HG03354 (cell line): ENCODE results near the gene CPA5.
"Not testable (repeated sequence)": the region's sequence is repeated elsewhere in the genome, so short reads cannot be mapped to it uniquely, and the experiment has no call there.

Experiments used
- ATAC-seq: cut with Tn5 transposase; IDR thresholded peaks from one replicate; pipeline ENCODE4 v1.9.1; 2021; ENCODE audit warnings: mild to moderate bottlenecking; ENCODE audit not compliant: unreplicated experiment, poor library complexity, severe bottlenecking

Gene CPA5

DNA sequence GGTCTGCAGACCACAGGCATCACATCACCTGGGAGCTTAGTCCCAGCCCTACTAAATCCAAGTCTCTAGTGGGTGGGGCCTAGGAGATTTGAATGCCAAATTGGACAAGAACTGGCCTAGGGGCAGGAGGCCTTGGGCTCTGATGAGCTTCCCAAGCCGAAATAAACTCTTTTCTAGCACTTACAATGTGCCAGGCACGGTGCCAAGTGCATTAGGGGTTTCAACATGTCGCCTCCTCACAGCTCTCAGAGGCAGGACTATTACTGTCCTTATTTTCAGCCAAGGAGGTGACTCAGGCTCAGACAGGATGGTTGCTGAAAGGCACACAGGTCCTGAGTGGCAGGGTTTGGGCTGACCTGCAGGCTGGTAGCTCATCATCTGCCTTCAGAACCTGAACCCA lies 26.4 kb downstream of the CPA5 start:
- no peak for ATAC-seq

DNA sequence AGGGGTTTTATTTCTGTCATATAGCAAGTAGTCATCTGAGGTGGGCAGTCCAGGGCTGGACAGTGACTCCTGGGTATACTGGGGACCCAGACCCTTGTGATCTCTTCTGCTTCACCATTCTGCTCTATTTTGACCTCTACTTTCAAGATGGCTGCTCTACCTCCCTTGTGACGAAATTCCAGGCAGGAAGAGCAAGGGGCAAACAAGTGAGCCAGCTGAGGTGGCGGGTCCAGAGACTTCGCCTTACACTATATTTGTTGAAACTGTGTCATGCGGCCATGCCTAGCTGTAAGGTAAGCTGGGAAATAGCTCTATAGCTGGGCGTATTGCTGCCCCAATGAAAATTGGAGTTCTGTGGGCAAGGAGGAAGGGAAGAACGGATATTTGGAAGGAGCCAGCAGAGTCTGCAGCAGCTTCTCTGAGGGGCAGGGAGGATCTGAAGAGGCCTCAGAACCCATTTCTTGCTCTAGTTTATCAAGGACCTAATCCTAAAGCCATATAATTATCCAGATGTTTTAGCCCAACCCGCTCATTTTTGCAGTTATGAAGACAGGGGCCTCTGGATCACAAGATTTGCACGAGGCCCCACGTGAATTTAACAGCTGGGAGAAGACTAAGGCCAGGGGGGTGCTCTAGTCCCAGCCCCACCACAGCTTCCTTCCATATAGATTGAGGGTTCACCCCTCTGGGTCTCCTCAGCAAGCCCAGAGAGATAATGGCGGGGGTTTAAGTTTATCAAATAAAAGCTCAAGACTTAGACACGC lies 28.0 kb downstream of the CPA5 start:
- no peak for ATAC-seq

DNA sequence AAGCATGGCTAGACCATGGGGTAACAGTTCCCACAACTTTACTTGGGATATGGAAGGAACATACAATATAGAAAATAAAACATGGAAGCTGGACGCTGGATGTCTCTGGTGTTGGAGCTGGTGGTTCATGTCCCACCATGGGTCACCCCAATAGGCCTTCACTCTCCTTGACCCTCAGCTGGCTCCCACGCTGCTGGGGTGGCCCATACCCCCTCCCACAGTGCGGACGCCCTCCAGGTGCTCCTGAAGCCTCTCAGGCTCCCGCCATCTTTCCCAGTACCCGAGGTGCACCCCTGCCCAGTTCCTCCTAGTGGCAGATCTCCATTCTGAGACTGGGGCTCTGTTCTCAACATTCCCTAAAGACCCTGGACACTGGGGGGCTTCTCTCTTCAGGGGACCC lies 29.9 kb downstream of the CPA5 start:
- no peak for ATAC-seq

DNA sequence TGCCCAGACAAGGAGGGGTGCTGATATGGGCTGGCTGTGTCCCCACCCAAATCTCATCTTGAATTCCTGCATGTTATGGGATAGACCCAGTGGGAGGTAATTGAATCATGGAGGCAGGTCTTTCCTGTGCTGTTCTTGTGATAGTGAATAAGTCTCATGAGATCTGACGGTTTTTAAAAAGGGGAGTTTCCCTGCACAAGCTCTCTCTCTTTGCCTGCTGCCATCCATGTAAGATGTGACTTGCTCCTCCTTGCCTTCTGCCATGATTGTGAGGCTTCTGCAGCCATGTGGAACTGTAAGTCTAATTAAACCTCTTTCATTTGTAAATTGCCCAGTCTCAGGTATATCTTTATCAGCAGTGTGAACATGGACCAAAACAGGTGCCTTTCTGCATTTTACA lies 31.8 kb downstream of the CPA5 start:
- ATAC-seq = not testable (repeated sequence)

DNA sequence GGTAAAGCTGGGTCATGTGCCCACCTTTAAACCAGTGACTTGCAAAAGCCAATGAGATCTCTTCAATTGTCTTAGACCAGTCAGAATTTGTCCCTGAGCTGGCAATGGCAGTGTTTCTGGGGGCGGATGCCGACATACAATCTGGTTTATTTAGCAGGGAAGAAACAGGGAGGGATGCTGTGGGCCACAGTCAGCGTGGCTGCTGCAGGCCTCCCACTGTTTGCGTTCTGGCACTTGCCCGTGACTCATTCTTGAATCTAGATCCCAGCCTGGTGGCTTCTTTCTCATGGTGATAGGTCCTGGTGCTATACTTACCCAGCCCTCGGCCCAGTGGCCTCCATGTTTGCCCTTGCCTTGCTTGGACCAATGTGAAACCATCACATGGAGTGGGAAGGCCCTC lies 32.6 kb downstream of the CPA5 start:
- no peak for ATAC-seq

DNA sequence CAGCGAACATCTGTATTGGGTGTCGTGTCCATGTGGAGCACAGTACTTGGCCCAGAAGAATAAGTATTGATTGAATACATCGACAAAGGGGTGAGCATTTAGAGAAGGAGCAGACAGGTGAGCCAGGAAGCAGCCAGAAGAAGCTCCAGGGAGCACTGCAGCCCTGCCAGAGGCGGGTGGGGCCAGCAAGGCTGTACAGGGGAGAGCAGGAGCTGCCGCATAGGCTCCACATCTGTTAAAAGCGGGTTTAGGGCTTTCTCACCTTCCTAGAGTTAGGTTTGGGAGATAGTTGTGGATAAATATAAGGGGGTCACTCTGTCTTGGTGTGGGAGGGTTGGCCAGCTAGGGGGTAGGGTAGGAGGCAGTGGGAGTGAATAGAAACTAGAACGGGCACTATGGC lies 34.4 kb downstream of the CPA5 start:
- ATAC-seq = no peak

DNA sequence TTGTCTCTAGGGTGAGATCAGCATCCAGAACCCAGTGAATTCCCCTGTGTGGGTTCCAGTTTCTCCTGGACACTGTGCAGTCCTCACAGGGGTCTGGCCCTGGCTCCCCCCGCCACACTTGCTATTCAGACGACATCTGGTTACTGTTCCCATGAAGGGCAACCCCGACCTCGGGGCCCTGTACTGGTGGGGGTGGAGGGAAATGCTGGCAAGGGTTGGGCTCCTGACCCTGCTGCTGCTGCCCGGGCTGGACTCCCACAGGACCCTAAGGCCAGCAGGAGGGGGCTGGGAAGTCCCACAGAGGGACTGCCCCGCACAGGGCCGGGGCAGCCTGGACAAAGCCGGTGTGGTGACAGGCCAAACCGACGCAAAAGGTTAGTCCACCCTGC lies 34.9 kb downstream of the CPA5 start:
- no peak for ATAC-seq

DNA sequence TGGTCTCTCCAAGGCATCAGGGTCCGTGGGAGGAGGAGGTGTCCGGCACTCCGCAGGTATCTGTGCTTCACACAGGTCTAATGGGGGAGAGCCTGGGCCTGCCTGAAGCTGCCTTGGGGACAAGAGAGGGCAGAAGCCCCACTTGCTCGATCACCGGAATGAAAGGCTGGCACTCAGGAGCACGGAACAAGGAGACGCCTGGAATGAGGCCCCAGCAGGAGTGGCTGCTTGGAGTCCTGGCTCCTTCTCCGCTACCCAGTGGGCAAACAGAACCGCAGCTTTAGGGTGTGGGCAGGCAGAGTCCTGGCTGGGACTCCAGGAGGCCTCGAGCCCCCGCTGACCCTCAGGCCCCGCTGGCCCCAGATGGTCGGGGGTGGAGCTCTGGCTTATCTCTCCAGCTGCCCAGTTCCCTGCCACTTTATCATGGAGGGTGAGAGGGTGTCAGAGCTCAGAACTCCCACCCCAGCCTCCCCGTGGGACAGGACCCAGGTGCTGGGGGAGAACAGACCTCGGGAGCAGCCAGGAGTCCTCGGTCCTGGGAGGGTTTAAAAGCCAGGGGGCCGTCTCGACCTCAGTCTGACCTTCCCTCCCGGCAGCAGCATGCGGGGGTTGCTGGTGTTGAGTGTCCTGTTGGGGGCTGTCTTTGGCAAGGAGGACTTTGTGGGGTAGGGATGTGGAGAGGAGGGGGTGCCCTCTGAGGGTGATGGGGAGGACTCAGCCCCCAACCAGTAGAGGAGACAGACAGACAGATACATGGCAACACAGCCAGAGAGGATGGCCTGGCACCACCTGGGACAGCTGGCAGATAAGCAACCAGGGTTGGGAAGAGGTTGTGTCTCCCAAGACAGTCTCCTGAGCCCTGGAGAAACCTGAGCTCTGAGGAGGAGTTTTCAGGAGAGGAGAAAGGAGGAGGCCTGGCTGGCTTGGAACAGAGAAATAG lies 35.6 kb downstream of the CPA5 start, which contains the start of gene CPA1:
CPA1 (plus strand) TSS at position 574 of the 940 bp plus-strand sequence; CDS start at position 601, 27 bp downstream.
- no peak for ATAC-seq

DNA sequence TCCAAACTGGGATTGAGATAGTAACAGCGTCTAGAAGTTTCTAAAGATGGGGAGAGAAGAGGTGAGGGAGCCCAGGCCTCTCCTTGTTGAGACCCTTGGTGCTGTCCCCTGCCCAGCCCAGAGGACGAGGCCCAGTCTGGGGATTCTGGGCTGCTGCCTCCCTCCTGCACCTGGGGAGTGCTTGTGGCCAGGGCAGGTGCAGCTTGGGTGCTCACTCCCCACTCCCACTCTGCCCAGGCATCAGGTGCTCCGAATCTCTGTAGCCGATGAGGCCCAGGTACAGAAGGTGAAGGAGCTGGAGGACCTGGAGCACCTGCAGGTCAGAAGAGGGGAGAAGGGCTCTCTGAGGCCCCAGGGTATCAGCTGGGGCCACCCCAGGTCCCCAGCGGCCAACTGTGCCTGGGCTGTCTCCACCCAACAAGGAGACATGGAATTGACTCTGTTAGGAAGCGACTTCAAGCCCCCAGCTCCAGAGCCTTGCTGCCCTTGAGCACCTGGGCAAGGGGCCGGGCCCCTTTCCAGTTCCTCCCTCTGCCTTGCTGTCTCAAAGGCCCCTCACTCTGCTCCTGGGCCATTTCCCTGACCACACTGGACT lies 36.3 kb downstream of the CPA5 start:
- no peak for ATAC-seq

DNA sequence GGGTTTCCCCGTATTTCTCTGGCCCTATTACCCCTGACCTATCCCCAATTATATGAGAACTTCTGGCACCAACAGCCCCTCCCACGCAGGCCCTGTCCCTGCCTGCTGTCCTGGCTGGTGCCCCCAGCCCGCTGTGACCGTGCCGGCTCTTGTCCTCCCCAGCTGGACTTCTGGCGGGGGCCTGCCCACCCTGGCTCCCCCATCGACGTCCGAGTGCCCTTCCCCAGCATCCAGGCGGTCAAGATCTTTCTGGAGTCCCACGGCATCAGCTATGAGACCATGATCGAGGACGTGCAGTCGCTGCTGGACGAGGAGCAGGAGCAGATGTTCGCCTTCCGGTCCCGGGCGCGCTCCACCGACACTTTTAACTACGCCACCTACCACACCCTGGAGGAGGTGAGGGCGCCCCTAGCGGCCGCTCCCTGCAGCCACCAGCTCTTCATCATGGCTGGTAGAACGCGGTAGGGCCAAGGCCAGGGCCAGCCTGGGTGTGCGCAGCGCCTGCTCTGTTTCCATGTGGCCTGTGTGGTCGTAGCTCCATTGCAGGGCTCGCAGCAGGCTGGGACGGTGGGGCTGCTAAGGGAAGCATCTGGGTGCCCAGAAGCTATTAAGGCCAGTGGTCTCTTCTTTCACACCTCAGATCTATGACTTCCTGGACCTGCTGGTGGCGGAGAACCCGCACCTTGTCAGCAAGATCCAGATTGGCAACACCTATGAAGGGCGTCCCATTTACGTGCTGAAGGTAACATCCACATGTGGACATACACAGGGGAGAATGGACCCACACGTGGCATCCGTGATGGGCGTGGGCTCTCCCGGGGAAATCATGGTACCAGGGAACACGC lies 37.1 kb downstream of the CPA5 start:
- ATAC-seq = no peak

DNA sequence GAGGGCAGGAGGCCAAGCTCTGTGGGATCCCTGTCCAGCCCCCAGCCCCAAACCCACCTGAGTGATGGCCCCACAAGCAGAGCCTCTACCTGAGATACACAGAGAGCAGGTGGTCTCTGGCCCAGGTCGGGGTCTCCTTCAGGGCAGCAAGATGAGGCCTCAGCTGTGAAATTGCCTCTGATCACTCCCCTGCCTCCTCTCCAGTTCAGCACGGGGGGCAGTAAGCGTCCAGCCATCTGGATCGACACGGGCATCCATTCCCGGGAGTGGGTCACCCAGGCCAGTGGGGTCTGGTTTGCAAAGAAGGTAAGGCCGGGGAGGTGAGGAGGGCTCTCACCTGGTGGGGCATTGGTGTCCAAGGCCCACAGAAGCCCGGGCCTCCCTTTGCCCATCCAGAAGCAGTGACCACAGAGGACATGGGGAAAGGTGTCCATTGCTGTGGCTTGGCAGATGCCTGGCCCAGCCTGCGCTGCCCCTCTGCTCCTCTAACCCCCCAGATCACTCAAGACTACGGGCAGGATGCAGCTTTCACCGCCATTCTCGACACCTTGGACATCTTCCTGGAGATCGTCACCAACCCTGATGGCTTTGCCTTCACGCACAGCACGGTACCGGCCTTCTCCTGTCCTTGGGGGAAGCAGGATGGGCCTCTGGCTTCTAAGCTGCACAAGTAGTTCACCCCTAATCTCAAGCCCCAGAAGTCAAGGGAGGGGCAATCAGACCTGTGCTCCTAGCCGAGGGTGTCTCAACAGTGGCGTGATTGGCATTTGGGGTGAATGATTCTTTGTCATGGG lies 38.8 kb downstream of the CPA5 start:
- ATAC-seq = no peak

DNA sequence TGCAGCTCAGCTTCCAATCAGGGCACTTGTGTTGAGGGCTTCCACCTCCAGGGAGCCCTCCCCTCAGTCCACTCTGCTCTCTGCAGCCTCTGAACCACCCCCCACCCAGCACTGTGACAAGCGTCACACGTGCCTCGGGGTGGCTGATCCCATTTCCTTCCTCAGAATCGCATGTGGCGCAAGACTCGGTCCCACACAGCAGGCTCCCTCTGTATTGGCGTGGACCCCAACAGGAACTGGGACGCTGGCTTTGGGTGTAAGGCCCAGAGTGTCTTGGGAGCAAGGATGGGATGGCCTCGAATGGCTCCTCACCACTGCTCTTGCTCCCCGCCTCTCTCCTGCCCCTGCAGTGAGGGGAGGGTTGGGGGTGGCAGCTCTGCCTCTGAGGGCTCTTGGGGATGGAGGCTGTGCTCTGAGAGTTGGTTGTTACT lies 39.8 kb downstream of the CPA5 start:
- ATAC-seq = no peak

DNA sequence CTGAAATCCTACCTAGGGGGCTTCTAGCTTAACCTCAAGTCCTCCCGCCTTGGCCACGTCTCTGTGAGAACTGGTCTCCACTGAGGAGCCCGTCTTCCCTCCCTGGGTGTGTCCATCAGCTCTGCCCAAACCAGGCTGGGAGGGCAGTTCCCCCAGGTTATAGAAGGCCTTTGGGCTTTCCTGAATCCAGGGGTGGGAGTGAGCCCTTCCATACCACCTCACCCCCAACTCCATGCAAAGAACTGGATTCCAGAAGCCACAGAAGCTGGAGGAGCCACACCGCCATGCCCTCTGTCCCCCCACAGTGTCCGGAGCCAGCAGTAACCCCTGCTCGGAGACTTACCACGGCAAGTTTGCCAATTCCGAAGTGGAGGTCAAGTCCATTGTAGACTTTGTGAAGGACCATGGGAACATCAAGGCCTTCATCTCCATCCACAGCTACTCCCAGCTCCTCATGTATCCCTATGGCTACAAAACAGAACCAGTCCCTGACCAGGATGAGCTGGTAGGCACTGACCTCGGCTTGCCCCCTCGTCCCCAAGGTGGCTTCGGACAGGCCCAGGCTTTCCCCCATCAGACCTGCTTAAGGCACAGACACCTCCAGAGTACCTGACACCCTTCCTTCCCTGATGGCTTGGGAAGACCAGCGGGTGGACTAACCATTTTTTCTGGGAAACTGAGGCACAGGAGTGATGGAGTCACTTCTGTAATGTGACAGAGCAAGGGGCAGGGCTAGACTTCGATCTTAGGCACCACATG lies 40.4 kb downstream of the CPA5 start:
- ATAC-seq = no peak

DNA sequence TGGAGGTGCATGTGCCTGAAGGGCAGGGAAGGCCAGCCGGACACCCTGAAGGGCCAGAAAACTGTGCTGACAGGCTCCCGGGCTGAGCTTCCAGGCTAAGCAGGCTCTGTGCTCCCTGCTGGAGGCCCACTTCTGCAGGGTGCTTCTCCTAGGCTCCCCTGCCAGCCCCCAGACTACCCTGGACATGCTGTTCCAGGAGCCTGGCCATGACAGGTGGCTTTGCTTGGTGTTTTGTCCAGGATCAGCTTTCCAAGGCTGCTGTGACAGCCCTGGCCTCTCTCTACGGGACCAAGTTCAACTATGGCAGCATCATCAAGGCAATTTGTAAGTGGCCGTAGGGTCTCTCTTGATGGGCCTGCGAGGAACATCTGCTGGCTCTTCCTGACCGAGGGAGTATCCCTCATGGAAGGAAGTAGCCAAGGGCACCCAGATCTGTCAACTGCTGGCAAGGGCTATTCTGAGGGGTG lies 41.0 kb downstream of the CPA5 start:
- ATAC-seq = no peak

DNA sequence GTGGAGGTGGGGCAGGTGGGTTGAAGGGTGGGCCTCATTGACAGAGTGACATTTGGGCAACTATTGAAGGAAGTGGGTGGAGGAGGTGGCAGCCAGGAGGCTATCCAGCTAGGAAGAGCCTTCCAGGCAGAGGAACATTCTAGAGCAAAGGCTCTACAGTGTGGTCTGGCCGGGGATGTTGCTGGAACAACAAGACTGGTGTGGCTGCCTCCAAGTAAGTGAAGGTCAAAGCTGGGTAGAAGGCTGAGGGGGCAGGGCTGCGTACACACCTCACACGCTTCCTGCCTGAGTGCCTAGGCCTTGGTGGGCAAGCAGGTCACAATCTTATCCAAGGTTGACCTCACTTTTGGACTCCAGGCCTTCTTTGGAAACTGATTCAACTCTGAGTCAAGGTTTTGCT lies 42.3 kb downstream of the CPA5 start:
- no peak for ATAC-seq

DNA sequence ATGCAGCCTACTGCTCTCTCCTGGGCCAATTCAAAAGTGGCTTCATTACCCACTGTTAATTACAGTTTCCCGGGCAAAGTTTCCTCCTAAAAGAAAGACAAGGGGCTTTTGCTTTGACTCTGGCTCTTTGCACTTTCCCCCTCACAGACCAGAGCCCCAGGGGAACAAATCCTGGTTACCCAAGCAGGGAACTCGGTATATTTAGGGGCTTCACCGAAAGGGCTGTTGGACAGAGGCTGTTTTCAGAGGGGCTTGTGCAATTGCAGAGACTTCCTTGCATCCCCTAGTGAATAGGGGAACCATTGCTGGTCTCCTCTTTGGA lies 42.7 kb downstream of the CPA5 start:
- no peak for ATAC-seq

DNA sequence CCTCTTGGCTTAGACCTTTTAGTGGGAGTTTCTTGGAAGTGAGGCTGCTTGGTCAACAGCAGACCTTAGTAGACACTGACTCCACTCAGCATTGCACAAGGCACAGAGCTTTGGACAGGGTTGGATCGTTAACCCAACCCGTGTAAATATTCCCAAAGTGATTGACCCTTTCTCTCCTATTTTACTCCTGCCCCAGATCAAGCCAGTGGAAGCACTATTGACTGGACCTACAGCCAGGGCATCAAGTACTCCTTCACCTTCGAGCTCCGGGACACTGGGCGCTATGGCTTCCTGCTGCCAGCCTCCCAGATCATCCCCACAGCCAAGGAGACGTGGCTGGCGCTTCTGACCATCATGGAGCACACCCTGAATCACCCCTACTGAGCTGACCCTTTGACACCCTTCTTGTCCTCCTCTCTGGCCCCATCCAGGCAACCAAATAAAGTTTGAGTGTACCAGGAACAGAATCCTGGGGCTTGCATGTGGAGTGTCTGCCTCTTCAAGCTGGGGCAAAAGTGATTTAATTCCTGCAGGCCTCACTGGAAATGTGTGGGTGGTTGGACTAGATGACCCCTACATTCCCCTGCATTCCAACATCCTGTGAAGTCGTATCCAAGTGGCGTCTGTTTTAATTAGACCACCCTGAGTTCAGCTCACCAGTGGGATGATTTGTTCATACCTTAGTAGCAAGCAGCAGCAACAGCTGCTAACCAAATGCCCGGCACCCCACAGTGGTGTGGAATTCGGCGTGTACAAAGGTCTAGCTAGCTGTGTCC lies 43.2 kb downstream of the CPA5 start:
- ATAC-seq = no peak

DNA sequence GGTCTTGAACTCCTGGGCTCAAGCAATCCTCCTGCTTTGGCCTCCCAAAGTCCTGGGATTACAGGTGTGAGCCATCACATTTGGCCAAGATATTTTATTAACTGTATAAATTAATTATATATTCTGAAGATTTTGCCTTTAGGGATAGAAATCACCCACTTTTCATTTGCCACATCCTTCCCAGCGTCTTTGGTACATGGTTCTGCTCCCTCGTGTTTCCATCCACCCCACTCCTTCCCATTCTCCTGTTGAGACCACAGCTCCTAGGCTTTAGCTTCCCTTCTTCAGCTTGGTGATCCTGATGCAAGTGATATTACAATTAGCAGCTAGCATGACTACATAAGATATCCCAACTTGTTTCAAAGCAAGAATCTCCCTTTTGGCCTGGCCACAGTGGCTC lies 44.1 kb downstream of the CPA5 start:
- ATAC-seq = no peak
